Nephron progenitor cell (in vitro differentiated cells): ENCODE measurements around the gene ATG16L1.

Experiments used
- DNase-seq: peaks from one replicate; pipeline ENCODE4 v3.0.0; 2021
- H3K27ac Mint-ChIP-seq: 2 replicates; pipeline ENCODE4 v1.8.0; 2021; ENCODE audit warnings: mild to moderate bottlenecking, moderate library complexity, mixed read lengths
- H3K27me3 Mint-ChIP-seq: 2 replicates; pipeline ENCODE4 v1.8.0; 2021; ENCODE audit warnings: mild to moderate bottlenecking, low read depth, mixed read lengths; ENCODE audit not compliant: poor library complexity
- H3K36me3 Mint-ChIP-seq: 2 replicates; pipeline ENCODE4 v1.8.0; 2021; ENCODE audit warnings: low read depth, mixed read lengths
- H3K4me1 Mint-ChIP-seq: 2 replicates; pipeline ENCODE4 v1.8.0; 2021; ENCODE audit warnings: mixed read lengths
- H3K4me3 Mint-ChIP-seq: 2 replicates; pipeline ENCODE4 v1.8.0; 2021; ENCODE audit warnings: mild to moderate bottlenecking, moderate library complexity, mixed read lengths
- H3K9me3 Mint-ChIP-seq: 2 replicates; pipeline ENCODE4 v1.8.0; 2021; ENCODE audit warnings: mild to moderate bottlenecking, moderate library complexity, mixed read lengths
- CTCF ChIP-seq: fragments of 200-600 bp; sonication (generic); IDR thresholded peaks from 2 replicates; pipeline ENCODE4 v1.5.0; 2021; ENCODE audit warnings: antibody characterized with exemption

ATG16L1 gene

GRCh38 chr2:233223059-233223894 lies 28.2 kb upstream of the ATG16L1 start:
- Mint-ChIP-seq H3K36me3 (no peaks in the 10 kb centered on the region), H3K4me1 (no peaks in the 10 kb centered on the region), H3K9me3 (no peaks in the 10 kb centered on the region), H3K27ac (no peak overlapping the region), H3K27me3 (peaks cover 7% of the 10 kb centered on the region), H3K4me3 (no peak overlapping the region)
- no peak for TF ChIP-seq CTCF
- DNase-seq, result no peak

GRCh38 chr2:233225230-233226068 lies 26.0 kb upstream of the ATG16L1 start:
- Mint-ChIP-seq H3K36me3 (no peaks in the 10 kb centered on the region), H3K4me3 (no peak overlapping the region), H3K27ac (no peak overlapping the region), H3K9me3 (no peaks in the 10 kb centered on the region), H3K4me1 (no peaks in the 10 kb centered on the region), H3K27me3 (peaks cover 14% of the 10 kb centered on the region)
- DNase-seq, result no peak
- TF ChIP-seq CTCF, result no peak

- no peak for DNase-seq
- Mint-ChIP-seq H3K36me3 (no peaks in the 10 kb centered on the region), H3K27ac (no peak overlapping the region), H3K4me3 (no peak overlapping the region), H3K27me3 (peaks cover 14% of the 10 kb centered on the region), H3K4me1 (no peaks in the 10 kb centered on the region), H3K9me3 (no peaks in the 10 kb centered on the region)
- no peak for TF ChIP-seq CTCF
Observed at GRCh38 chr2:233226511-233227031, 24.9 kb upstream of the ATG16L1 start.

- H3K4me3 Mint-ChIP-seq, result no peak overlapping the region
- TF ChIP-seq CTCF, result no peak
- H3K4me1 Mint-ChIP-seq, result no peaks in the 10 kb centered on the region
- DNase-seq, result no peak
- no peak overlapping the region for H3K27ac Mint-ChIP-seq
- no peaks in the 10 kb centered on the region for H3K9me3 Mint-ChIP-seq
- H3K27me3 Mint-ChIP-seq, result peaks cover 14% of the 10 kb centered on the region
- no peaks in the 10 kb centered on the region for H3K36me3 Mint-ChIP-seq
Observed at GRCh38 chr2:233227346-233227978, 24.0 kb upstream of the ATG16L1 start.

- H3K9me3 Mint-ChIP-seq, result no peaks in the 10 kb centered on the region
- H3K36me3 Mint-ChIP-seq, result no peaks in the 10 kb centered on the region
- no peaks in the 10 kb centered on the region for H3K4me1 Mint-ChIP-seq
- DNase-seq, result no peak
- no peak overlapping the region for H3K27ac Mint-ChIP-seq
- H3K4me3 Mint-ChIP-seq, result no peak overlapping the region
- H3K27me3 Mint-ChIP-seq, result peaks cover 10% of the 10 kb centered on the region
- TF ChIP-seq CTCF, result no peak
Observed at GRCh38 chr2:233228376-233228775, 23.1 kb upstream of the ATG16L1 start.
